ES-I3 (cell line): ENCODE measurements around the gene TNRC18.

ENCODE experiments used
- H3K36me3 ChIP-seq: 2 replicates; pipeline ENCODE4 v1.6.1; 2013; ENCODE audit warnings: mild to moderate bottlenecking, low read length, control low read depth, moderate library complexity; ENCODE audit not compliant: insufficient read depth
- H3K4me1 ChIP-seq: 2 replicates; pipeline ENCODE4 v1.6.1; 2013; ENCODE audit warnings: mild to moderate bottlenecking, control low read depth, low read length; ENCODE audit not compliant: insufficient read depth
- H3K9ac ChIP-seq: 2 replicates; pipeline ENCODE4 v1.6.1; 2013; ENCODE audit warnings: low read depth, mild to moderate bottlenecking, low read length, moderate library complexity
- H3K9me3 ChIP-seq: 2 replicates; pipeline ENCODE4 v1.6.1; 2013; ENCODE audit warnings: mild to moderate bottlenecking, low read length, moderate library complexity; ENCODE audit not compliant: control insufficient read depth, insufficient read depth

TNRC18 gene

GRCh38 chr7:5356751-5357119, 66.9 kb downstream of the TNRC18 start:
- no peaks in the 10 kb centered on the region for H3K9me3 ChIP-seq
- peaks cover 12% of the 10 kb centered on the region for H3K4me1 ChIP-seq
- no peaks in the 10 kb centered on the region for H3K36me3 ChIP-seq
- H3K9ac ChIP-seq = no peak overlapping the region

GRCh38 chr7:5354460-5355232, 69.0 kb downstream of the TNRC18 start:
- no peaks in the 10 kb centered on the region for H3K9me3 ChIP-seq
- peaks cover 15% of the 10 kb centered on the region for H3K4me1 ChIP-seq
- no peaks in the 10 kb centered on the region for H3K36me3 ChIP-seq
- no peak overlapping the region for H3K9ac ChIP-seq

- Histone ChIP-seq H3K4me1 (peaks cover 15% of the 10 kb centered on the region), H3K9me3 (no peaks in the 10 kb centered on the region), H3K9ac (no peak overlapping the region), H3K36me3 (no peaks in the 10 kb centered on the region)
Observed at GRCh38 chr7:5352440-5353010, 71.1 kb downstream of the TNRC18 start.

- Histone ChIP-seq H3K36me3 (no peaks in the 10 kb centered on the region), H3K9ac (no peak overlapping the region), H3K4me1 (peaks cover 15% of the 10 kb centered on the region), H3K9me3 (no peaks in the 10 kb centered on the region)
Observed at GRCh38 chr7:5351507-5352265, 71.9 kb downstream of the TNRC18 start.

DNA sequence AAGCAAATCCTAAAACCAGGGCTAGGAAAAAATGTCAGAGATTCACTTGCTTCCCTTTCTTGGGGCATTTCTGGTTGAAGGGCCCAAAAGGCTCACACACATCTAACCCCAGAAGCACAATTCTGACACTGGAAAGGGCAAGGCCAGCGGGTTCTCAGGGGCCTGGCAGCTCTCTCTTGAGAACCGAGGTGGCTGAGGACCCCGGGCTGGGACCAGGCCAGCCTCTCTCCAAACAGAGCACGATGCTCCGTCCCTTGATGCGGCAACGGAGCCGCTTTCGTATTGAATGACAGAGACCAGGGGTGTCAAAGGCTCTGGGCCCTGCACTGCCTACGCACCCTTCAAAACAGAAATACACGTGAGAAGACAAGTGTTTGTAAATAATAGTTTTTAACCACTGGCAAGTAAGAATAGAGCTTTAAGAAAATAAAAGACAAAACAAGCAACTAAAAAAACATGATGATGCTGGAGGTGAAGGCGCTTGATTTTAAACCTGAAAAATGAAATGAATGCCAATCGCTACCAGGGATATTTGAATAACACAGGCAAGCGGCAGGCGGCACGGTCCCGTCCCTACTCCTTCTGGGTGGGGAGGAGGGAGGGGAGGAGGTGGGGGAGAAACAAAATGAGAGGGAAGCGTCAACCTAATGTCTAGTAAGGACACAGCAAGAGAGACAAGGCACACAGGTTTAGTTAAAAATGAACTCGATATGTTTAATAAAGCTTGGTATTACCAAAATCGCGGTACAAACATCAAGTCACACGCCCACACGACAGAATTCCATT, 72.8 kb downstream of the TNRC18 start:
- H3K36me3 ChIP-seq = no peaks in the 10 kb centered on the region

DNA sequence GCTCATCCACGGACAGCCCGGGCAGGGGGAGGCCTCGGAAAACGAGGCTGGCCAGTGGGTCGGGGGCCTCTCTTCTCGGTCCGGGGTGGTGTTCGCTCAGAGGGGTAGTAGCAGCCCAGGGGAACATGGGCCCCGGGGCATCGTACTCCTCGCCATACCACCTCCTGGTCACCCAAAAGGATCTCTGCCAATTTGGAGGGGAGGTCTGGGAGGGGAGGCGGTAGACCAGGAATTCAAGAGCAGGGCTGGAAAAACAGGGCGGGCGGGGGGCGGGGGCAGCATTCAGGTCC, 73.5 kb downstream of the TNRC18 start:
- no peaks in the 10 kb centered on the region for H3K36me3 ChIP-seq

More for the DNA sequence above, 72.8 kb downstream of the TNRC18 start:
- Histone ChIP-seq H3K4me1 (peaks cover 15% of the 10 kb centered on the region), H3K9me3 (no peaks in the 10 kb centered on the region), H3K9ac (no peak overlapping the region; the same call in 1 of the 2 replicates)

GRCh38 chr7:5349437-5350173, 74.0 kb downstream of the TNRC18 start:
- Histone ChIP-seq H3K9me3 (no peaks in the 10 kb centered on the region), H3K9ac (no peak overlapping the region; the same call in 1 of the 2 replicates), H3K36me3 (0 out of 2 replicates have a peak, but pooled peaks cover 3% of the 10 kb centered on the region), H3K4me1 (peaks cover 7% of the 10 kb centered on the region; the same call in 1 of the 2 replicates)

More for the DNA sequence above, 73.5 kb downstream of the TNRC18 start:
- H3K9me3 ChIP-seq = no peaks in the 10 kb centered on the region
- no peak overlapping the region; the same call in 1 of the 2 replicates for H3K9ac ChIP-seq
- peaks cover 12% of the 10 kb centered on the region for H3K4me1 ChIP-seq

DNA sequence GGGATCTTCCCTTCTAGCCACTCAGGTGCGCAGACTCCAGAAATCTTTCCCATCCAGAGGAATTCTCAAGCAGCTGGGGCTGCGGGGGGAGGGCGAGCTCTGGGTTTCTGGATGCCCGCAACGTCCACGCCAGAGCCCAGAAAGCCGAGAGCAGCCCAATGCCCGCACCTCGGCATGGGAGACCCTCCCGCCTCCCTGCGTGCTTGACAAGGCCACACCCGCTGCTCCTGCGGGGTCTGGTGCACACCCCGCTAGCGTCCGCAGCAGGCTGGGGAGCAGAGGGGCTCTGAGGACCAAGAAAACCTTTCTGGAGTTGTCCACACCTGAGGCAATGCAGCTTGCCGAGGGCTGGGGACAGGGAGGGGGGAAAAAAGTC, 74.6 kb downstream of the TNRC18 start:
- 0 out of 2 replicates have a peak, but pooled peaks cover 6% of the 10 kb centered on the region for H3K36me3 ChIP-seq
- H3K9me3 ChIP-seq = no peaks in the 10 kb centered on the region
- H3K4me1 ChIP-seq = peaks cover 5% of the 10 kb centered on the region; the same call in 1 of the 2 replicates
- no peak overlapping the region for H3K9ac ChIP-seq

- H3K4me1 ChIP-seq = peaks cover 5% of the 10 kb centered on the region; the same call in 1 of the 2 replicates
- H3K36me3 ChIP-seq = 0 out of 2 replicates have a peak, but pooled peaks cover 6% of the 10 kb centered on the region
- no peak overlapping the region for H3K9ac ChIP-seq
- H3K9me3 ChIP-seq = no peaks in the 10 kb centered on the region; the same call in 1 of the 2 replicates
Observed at GRCh38 chr7:5348134-5349004, 75.3 kb downstream of the TNRC18 start.

- peaks cover 8% of the 10 kb centered on the region; the same call in 1 of the 2 replicates for H3K9me3 ChIP-seq
- H3K36me3 ChIP-seq = 0 out of 2 replicates have a peak, but pooled peaks cover 6% of the 10 kb centered on the region
- no peak overlapping the region for H3K9ac ChIP-seq
- no peaks in the 10 kb centered on the region; the same call in 1 of the 2 replicates for H3K4me1 ChIP-seq
Observed at GRCh38 chr7:5345671-5346070, 78.0 kb downstream of the TNRC18 start.

DNA sequence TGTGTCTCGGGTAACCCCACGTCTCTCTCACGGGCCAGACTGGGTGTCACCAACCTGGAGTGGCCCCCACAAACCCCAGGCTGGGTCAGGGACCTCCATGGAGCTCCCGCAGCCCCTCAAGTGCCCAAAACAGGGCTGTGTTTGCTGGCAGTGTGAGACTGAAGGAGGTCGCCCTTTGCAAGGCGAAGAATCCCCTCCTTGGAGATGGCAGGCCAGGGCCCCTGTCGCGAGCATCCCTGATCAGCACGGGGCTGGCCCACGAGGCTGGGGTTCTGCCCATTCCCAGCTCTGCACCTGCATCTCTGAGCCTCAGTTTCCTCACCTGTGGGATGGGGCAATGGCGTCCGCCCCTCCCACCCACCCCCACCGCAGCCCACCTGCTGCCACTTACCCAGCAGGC, 78.5 kb downstream of the TNRC18 start:
- peaks cover 8% of the 10 kb centered on the region; the same call in 1 of the 2 replicates for H3K9me3 ChIP-seq
- H3K36me3 ChIP-seq = 0 out of 2 replicates have a peak, but pooled peaks cover 6% of the 10 kb centered on the region
- no peaks in the 10 kb centered on the region; the same call in 1 of the 2 replicates for H3K4me1 ChIP-seq
- H3K9ac ChIP-seq = no peak overlapping the region

GRCh38 chr7:5344342-5344741, 79.3 kb downstream of the TNRC18 start:
- H3K36me3 ChIP-seq = 0 out of 2 replicates have a peak, but pooled peaks cover 6% of the 10 kb centered on the region
- H3K9me3 ChIP-seq = peaks cover 8% of the 10 kb centered on the region; the same call in 1 of the 2 replicates

More at GRCh38 chr7:5344342-5344741, 79.3 kb downstream of the TNRC18 start:
- Histone ChIP-seq H3K9ac (no peak overlapping the region), H3K4me1 (no peaks in the 10 kb centered on the region; the same call in 1 of the 2 replicates)
